K562 (cell line): ENCODE data around the gene RBPMS2. TPM values are rescaled to one million over a fixed set of nuclear protein-coding genes. Genes with fewer than 3 reads are reported as not detected.
"Not testable (repeated sequence)": the region's sequence is repeated elsewhere in the genome, so short reads cannot be mapped to it uniquely, and the experiment has no call there.

Source experiments
- ATAC-seq: fragments of 200-7000 bp; cut with Tn5 transposase; 3 replicates; pipeline ENCODE4 v1.9.1; 2020; ENCODE audit warnings: moderate library complexity
- BruUV-seq: library from RNA; stranded (reverse); fragments of 400-500 nt; replicated peaks from 2 replicates; lab custom pipeline; 2021; lab: Mats Ljungman, UMichigan
- CTCF ChIA-PET: fragments of 300-600 bp; formaldehyde crosslinking; extraction: SDS; loops from one replicate; lab custom pipeline; 2021; ENCODE audit warnings: low intra/inter-chr PET ratio; lab: Yijun Ruan, JAX
- POLR2A ChIA-PET: fragments of 300-600, 350-650 bp; sonication (Branson Sonifier 250); formaldehyde crosslinking; extraction: SDS; loops from one replicate; lab custom pipeline; 2021; ENCODE audit warnings: antibody characterized with exemption, inconsistent platforms; lab: Yijun Ruan, JAX
- DNase-seq, 4 experiments: peaks; one replicate each; pipeline versions ENCODE4 v3.0.0 to v3.0.0-alpha.2; 2011 to 2018; ENCODE audit warnings: low spot score in 3 of 4, mixed read lengths in 3 of 4; ENCODE audit errors: extremely low read depth in 1 of 4
- FAIRE-seq: peaks from 2 replicates; lab custom pipeline; 2011; peaks lifted over from hg19 to GRCh38; lab: Jason Lieb, UNC
- H2AFZ ChIP-seq: 2 replicates; pipeline ENCODE4 v1.6.0; 2011; ENCODE audit warnings: low read depth, low read length, control low read depth, inconsistent platforms
- H3K27ac ChIP-seq: fragments of 200-600 bp; 3 replicates; pipeline ENCODE4 v1.8.0; 2011; ENCODE audit warnings: low read depth, mild to moderate bottlenecking, control low read depth, inconsistent platforms, low read length, moderate library complexity, mixed read lengths; ENCODE audit errors: extremely low read depth
- H3K27me3 ChIP-seq, 2 experiments: fragments of 300-600 bp in 1 of 2; 2 replicates in 1 of 2; 3 replicates in 1 of 2; pipeline versions ENCODE4 v1.6.0 to v1.8.0; 2011; ENCODE audit warnings: inconsistent platforms in 2 of 2, low read length in 2 of 2, mild to moderate bottlenecking in 1 of 2, mixed read lengths in 1 of 2, moderate library complexity in 1 of 2; ENCODE audit not compliant: control insufficient read depth in 2 of 2, insufficient read depth in 2 of 2
- H3K36me3 ChIP-seq: fragments of 300-600 bp; 3 replicates; pipeline ENCODE4 v1.8.0; 2011; ENCODE audit warnings: mild to moderate bottlenecking, low read length, inconsistent platforms; ENCODE audit not compliant: control insufficient read depth, insufficient read depth
- H3K4me1 ChIP-seq, 2 experiments: fragments of 200-600 bp in 1 of 2; replicated peaks in 1 of 2; 2 replicates in 1 of 2; 3 replicates in 1 of 2; pipeline versions ENCODE4 v1.5.1 to v1.8.0; 2011; ENCODE audit warnings: inconsistent platforms in 2 of 2, low read length in 2 of 2, mild to moderate bottlenecking in 1 of 2, mixed read lengths in 1 of 2, moderate library complexity in 1 of 2; ENCODE audit not compliant: control insufficient read depth in 2 of 2, insufficient read depth in 2 of 2
- H3K4me2 ChIP-seq: 2 replicates; pipeline ENCODE4 v1.6.1; 2011; ENCODE audit warnings: low read length, control low read depth, inconsistent platforms, mixed read lengths; ENCODE audit not compliant: insufficient read depth
- H3K4me3 ChIP-seq: fragments of 200-600 bp; sonication (generic), shearing (Covaris generic); 2 replicates; pipeline ENCODE4 v1.5.1; 2016; ENCODE audit warnings: control low read depth, inconsistent platforms
- H3K79me2 ChIP-seq: fragments of 200-600 bp; 3 replicates; pipeline ENCODE4 v1.8.0; 2011; ENCODE audit warnings: low read length, inconsistent platforms; ENCODE audit not compliant: control insufficient read depth, insufficient read depth
- H3K9ac ChIP-seq, 2 experiments: 2 replicates each; pipeline versions ENCODE4 v1.6.0 to v1.6.1; 2011; ENCODE audit warnings: low read depth in 2 of 2, low read length in 2 of 2, control low read depth in 1 of 2, inconsistent platforms in 1 of 2, mild to moderate bottlenecking in 1 of 2, mixed read lengths in 1 of 2; ENCODE audit not compliant: insufficient read depth in 1 of 2
- H3K9me1 ChIP-seq: one replicate; pipeline ENCODE4 v1.6.0; 2011; ENCODE audit warnings: inconsistent platforms, mild to moderate bottlenecking, low read length, moderate library complexity; ENCODE audit not compliant: control insufficient read depth, insufficient read depth
- H3K9me3 ChIP-seq: replicated peaks from 2 replicates; pipeline ENCODE4 v1.5.1; 2011; ENCODE audit warnings: low read depth, low read length, inconsistent platforms; ENCODE audit not compliant: control insufficient read depth, insufficient read depth
- H4K20me1 ChIP-seq: replicated peaks from 2 replicates; pipeline ENCODE4 v1.6.1; 2011; ENCODE audit warnings: low read length, inconsistent platforms, mixed read lengths; ENCODE audit not compliant: control insufficient read depth, insufficient read depth
- SIN3B ChIP-seq: fragments of 450-650 bp; IDR thresholded peaks from 2 replicates; pipeline ENCODE4 v1.6.1; 2017; ENCODE audit warnings: low read depth, mild to moderate bottlenecking, moderate library complexity
- TAF1 ChIP-seq: IDR thresholded peaks from 2 replicates; pipeline ENCODE4 v1.6.1; 2011; ENCODE audit warnings: mild to moderate bottlenecking, low read length, moderate library complexity; ENCODE audit not compliant: insufficient read depth, control insufficient read depth, severe bottlenecking; ENCODE audit errors: extremely low read depth
- YY1 ChIP-seq, 3 experiments: IDR thresholded peaks; 2 replicates each; pipeline ENCODE4 v1.6.1; 2011; ENCODE audit warnings: low read length in 2 of 3, mild to moderate bottlenecking in 2 of 3, moderate library complexity in 2 of 3, borderline replicate concordance in 1 of 3, control low read depth in 1 of 3, low read depth in 1 of 3; ENCODE audit not compliant: insufficient read depth in 3 of 3, insufficient replicate concordance in 2 of 3, control insufficient read depth in 1 of 3, insufficient read length in 1 of 3; ENCODE audit errors: extremely low read depth in 1 of 3
- ZNF121 ChIP-seq: sonication (generic); formaldehyde crosslinking; conservative IDR thresholded peaks from 2 replicates; pipeline ENCODE4 v1.8.0; 2022; ENCODE audit warnings: missing genetic modification reagents
- WGBS: fragments of 100-300 bp; shearing (Covaris generic); methylation state at CpG from one replicate; pipeline ENCODE4 v1.1.6; 2016; ENCODE audit warnings: low coverage, mixed read lengths; ENCODE audit not compliant: insufficient coverage; ENCODE audit errors: missing lambda C conversion rate; 5-methylcytosine and 5-hydroxymethylcytosine counted together
- in situ Hi-C: fragments of 300-500 bp; cut with MboI; formaldehyde crosslinking; loops from 4 replicates; pipeline ENCODE4 v1.15.0; 2018; ENCODE audit warnings: inconsistent platforms, mixed read lengths
- intact Hi-C: fragments of 100-400 bp; cut with micrococcal nuclease; formaldehyde crosslinking; loops from 2 replicates; pipeline ENCODE4 v1.14.2; 2022
- polyA plus RNA-seq, 8 experiments: library from polyadenylated mRNA; depleted of rRNA in 4 of 8; stranded (reverse) in 5 of 8; unstranded in 3 of 8; fragments of >200 nt; fragmentation: Nextera tagmentation in 2 of 8; fragmentation: Illumina TruSeq in 1 of 8; extraction: Ambion mirVana in 2 of 8; extraction: Trizol in 1 of 8; gene quantifications; 2 replicates each; pipeline versions ENCODE4 v1.2.1 to v1.2.3, GENCODE V29; 2011 to 2014; ENCODE audit warnings: inconsistent platforms in 1 of 8, missing spikeins in 1 of 8
- total RNA-seq, 7 experiments: library from RNA; depleted of rRNA in 6 of 7; stranded (reverse); fragments of >200 nt in 6 of 7; fragmentation: Illumina TruSeq in 2 of 7; extraction: Trizol in 2 of 7; gene quantifications; 2 replicates each; pipeline versions ENCODE4 v1.2.1 to v1.2.3, GENCODE V29; 2011 to 2021; ENCODE audit warnings: low replicate concordance in 1 of 7
- TF ChIP-seq, protein P1 (sequence below): fragments of 450-650 bp; formaldehyde crosslinking; IDR thresholded peaks from 2 replicates; pipeline ENCODE4 v1.4.0; 2022; ENCODE audit warnings: missing genetic modification characterization

The RBPMS2 gene
- total and polyA plus RNA-seq, 9 of the 15 experiments (the other 6 are each of a cell fraction or from before 2014, with no cell fraction given) = 0.11 to 2.6 (median 0.37) TPM; not detected in 1

DNA sequence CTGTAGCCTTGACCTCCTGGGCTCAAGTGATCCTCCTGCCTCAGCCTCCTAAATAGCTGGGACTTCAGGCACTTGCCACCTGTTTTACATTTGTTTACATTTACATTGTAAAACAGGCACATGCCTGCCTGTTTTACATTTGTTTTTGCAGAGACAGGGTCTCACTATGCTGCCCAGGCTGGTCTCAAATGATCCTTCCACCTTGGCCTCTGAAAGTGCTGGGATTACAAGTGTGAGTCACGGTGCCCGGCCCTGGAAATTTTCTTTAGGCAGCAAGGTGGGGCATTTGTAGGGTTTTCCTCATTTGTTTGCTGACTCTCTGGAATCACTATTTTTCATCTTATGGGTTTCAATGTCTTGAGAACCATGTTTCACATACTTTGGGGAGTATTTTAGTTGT is 25.1 kb upstream of the RBPMS2 start:
- intact Hi-C loops (no loop called here), in situ Hi-C loops (no loop called here)
- 0 out of 5 replicates have a peak, but pooled peaks cover 0 to 2% of the 10 kb centered on the region in 2 experiments for H3K27me3 ChIP-seq
- peaks cover 4 to 7% of the 10 kb centered on the region in 2 experiments; a peak in 3 of 5 replicates for H3K4me1 ChIP-seq
- H3K36me3 ChIP-seq = no peaks in the 10 kb centered on the region
- CTCF ChIA-PET = no interaction called here
- H4K20me1 ChIP-seq = no peaks in the 10 kb centered on the region; the same call in none of the 2 replicates
- no peaks in the 10 kb centered on the region for H3K9me3 ChIP-seq
- DNase-seq (no peak), ATAC-seq (no peak), FAIRE-seq (no peak)
- H3K9me1 ChIP-seq = no peaks in the 10 kb centered on the region
- 15% methylated on average over 2 of the region's 2 CpGs for WGBS
- H3K9ac ChIP-seq = no peak overlapping the region
- no peak overlapping the region for H3K4me2 ChIP-seq
- H3K4me3 ChIP-seq = no peak overlapping the region
- H3K27ac ChIP-seq = no peak overlapping the region
- TF ChIP-seq SIN3B = no peak
- TF ChIP-seq YY1 (IDR thresholded peaks at IDR 0.05; ENCODE audit: borderline replicate concordance in 1 of 3, control insufficient read depth in 1 of 3, extremely low read depth in 1 of 3, insufficient read depth in 3 of 3, insufficient read length in 1 of 3, insufficient replicate concordance in 2 of 3, low read depth in 1 of 3, low read length in 2 of 3) = no peak
- TF ChIP-seq, protein P1, sequence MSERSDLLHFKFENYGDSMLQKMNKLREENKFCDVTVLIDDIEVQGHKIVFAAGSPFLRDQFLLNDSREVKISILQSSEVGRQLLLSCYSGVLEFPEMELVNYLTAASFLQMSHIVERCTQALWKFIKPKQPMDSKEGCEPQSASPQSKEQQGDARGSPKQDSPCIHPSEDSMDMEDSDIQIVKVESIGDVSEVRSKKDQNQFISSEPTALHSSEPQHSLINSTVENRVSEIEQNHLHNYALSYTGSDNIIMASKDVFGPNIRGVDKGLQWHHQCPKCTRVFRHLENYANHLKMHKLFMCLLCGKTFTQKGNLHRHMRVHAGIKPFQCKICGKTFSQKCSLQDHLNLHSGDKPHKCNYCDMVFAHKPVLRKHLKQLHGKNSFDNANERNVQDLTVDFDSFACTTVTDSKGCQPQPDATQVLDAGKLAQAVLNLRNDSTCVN = no peak
- TF ChIP-seq TAF1 = no peak
- peak; percentile 57; the same call in 1 of the 2 replicates for TF ChIP-seq ZNF121 (CRISPR knock-in tag)
- TF ChIP-seq, all 486 proteins: peak for 1
- Histone ChIP-seq H2AFZ (no peak overlapping the region), H3K79me2 (no peaks in the 10 kb centered on the region)
- BruUV-seq = no TSS peak
- POLR2A ChIA-PET = no interaction called here

DNA sequence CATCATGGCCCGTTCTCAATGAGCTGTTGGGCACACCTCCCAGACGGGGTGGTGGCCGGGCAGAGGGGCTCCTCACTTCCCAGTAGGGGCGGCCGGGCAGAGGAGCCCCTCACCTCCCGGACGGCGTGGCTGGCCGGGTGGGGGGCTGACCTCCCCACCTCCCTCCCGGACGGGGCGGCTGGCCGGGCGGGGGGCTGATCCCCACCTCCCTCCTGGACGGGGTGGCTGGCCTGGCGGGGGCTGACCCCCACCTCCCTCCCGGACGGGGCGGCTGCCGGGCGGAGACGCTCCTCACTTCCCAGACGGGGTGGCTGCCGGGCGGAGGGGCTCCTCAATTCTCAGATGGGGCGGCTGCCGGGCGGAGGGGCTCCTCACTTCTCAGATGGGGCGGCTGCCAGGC is 23.5 kb upstream of the RBPMS2 start:
- H3K9ac ChIP-seq, DNase-seq, H3K9me1 ChIP-seq, H4K20me1 ChIP-seq, in situ Hi-C loops, POLR2A ChIA-PET, FAIRE-seq, H3K4me1 ChIP-seq, CTCF ChIA-PET, intact Hi-C loops, H3K9me3 ChIP-seq, H3K4me3 ChIP-seq, H3K27ac ChIP-seq, ATAC-seq, H3K79me2 ChIP-seq, BruUV-seq, H3K4me2 ChIP-seq, H3K27me3 ChIP-seq, H3K36me3 ChIP-seq, H2AFZ ChIP-seq: not testable (repeated sequence)
- no CpG with 5 or more reads among the region's 29 CpGs for WGBS

DNA sequence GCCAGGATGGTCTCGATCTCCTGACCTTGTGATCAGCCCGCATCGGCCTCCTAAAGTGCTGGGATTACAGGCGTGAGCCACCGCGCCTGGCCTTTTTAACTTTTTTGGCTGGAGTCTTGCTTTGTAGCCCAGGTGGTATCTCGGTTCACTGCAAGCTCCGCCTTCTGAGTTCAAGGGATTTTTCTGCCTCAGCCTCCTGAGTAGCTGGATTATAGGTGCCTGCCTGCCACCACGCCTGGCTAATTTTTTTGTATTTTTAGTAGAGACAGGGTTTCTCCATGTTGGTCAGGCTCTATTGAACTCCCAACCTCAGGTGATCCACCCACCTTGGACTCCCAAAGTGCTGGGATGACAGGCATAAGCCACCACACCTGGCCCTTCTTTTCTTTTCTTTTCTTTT is 20.5 kb upstream of the RBPMS2 start:
- H4K20me1 ChIP-seq, H3K79me2 ChIP-seq, H3K9me1 ChIP-seq, H3K27me3 ChIP-seq, intact Hi-C loops, H3K4me1 ChIP-seq, H3K36me3 ChIP-seq, BruUV-seq, FAIRE-seq, ATAC-seq, in situ Hi-C loops, DNase-seq, H3K9ac ChIP-seq, H3K9me3 ChIP-seq, H2AFZ ChIP-seq, H3K4me2 ChIP-seq, H3K4me3 ChIP-seq, H3K27ac ChIP-seq: not testable (repeated sequence)
- ChIA-PET CTCF (interaction anchor here (0.6 kb wide), 1 partner anchor 175 kb away, joined by 3 read pairs; no protein-coding TSS in a partner anchor), POLR2A (interaction anchor here (1.0 kb wide), 2 partner anchors 14 to 30 kb away, joined by 3 read pairs; partner anchors contain the start of gene PIF1)
- WGBS = 16% methylated on average over 6 of the region's 9 CpGs
